Measurements from ENCODE around the gene DNAJA2. TPM values are rescaled to one million over a fixed set of nuclear protein-coding genes. Genes with fewer than 3 reads are reported as not detected.

The DNAJA2 gene
- polyA plus RNA-seq, 3 donors = 75.1 to 88.0 (median 84.2) TPM

DNA sequence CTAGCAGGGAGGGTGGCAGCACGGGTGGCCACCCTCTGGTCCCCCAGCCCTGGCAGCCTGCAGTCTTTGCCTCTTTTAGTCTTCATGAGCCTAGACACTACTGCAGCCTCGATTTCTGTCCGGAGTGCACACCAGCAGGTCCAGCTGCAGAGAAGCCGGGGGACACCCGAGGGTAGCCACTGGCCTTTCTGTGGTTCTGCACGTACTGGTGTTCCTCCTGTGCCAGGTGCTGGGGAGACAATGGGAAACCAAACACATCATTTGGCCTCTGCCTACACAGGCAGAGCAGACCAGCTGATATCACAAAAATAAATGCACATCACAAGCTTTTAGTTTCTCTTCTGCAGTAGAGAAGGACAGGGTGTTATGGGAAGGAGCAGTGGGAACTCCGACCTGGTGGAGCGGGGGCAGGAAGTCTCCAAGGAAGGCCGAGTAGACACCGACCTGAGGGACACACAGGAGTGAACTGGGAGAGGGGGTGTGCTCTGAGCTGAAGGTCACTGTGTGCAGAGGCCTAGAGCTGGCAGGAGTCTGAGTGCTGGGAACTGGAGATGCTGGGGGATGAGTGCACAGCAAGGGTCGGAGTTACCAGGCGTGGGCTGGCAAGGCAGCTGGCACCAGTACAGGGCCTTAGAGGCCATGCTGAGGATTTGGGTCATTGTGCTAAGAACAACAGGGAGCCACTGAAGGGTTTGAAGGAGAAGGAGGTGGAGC lies 66.3 kb downstream of the DNAJA2 start:
- no peak for DNase-seq

GRCh38 chr16:46906360-46907060 lies 67.0 kb downstream of the DNAJA2 start:
- no peak for DNase-seq

Other genes starting within 250 kb of the DNAJA2 start
- gene MYLK3, start 225.3 kb downstream of the DNAJA2 start, polyA plus RNA-seq (ENCODE audit: insufficient read length in 3 of 3) = 1 to 10 TPM in 2 of 3 donors, under 1 TPM in 1; 0.67 to 1.8 (median 1.0) TPM
- 10 to 100 TPM; 26.3 to 29.1 (median 26.5) TPM for gene C16orf87, start 142.5 kb downstream of the DNAJA2 start, polyA plus RNA-seq (ENCODE audit: insufficient read length in 3 of 3)
- gene GPT2, start 89.3 kb downstream of the DNAJA2 start, polyA plus RNA-seq (ENCODE audit: insufficient read length in 3 of 3) = 10 to 100 TPM; 31.2 to 36.7 (median 33.3) TPM
- gene NETO2, start 170.3 kb upstream of the DNAJA2 start, polyA plus RNA-seq (ENCODE audit: insufficient read length in 3 of 3) = 10 to 100 TPM; 27.5 to 30.9 (median 27.7) TPM

Measured in renal pelvis (tissue), 4 donors.